Stimulated activated CD4-positive, alpha-beta T cell treated with anti-CD3 and anti-CD28 coated beads, TNF-alpha, amount 100 ng/mL, for 4 hours (primary cell): Measurements from ENCODE around the gene ZC3HAV1.
"Not testable (repeated sequence)": the region's sequence is repeated elsewhere in the genome, so short reads cannot be mapped to it uniquely, and the experiment has no call there.

Experiments used
- DNase-seq, 3 experiments: peaks; one replicate each; pipeline ENCODE4 v3.0.0-alpha.2; 2020; ENCODE audit warnings: low read depth in 3 of 3

ZC3HAV1 gene

DNA sequence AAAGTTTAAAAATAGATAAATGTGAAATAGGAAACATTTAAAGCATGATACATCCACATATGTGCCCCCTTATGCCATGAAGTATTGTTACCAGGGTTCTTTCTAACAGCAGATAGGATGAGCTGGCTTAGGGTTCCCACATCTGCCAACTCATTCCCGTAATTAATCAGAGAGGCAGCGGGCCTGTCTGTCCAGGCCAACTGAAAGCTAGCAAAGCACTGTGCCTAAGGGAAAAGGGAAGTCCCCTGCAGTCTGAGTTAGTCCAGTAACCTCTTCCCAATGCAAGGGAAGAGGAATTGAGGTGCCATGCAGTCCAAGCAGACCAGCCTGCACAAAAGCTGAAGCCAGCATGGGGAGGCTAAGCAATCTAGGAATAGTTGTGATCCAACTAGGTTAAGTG lies 55.4 kb downstream of the ZC3HAV1 start:
- DNase-seq: no peak

- no peak for DNase-seq
Observed at GRCh38 chr7:139051655-139052054, 57.9 kb downstream of the ZC3HAV1 start.

DNA sequence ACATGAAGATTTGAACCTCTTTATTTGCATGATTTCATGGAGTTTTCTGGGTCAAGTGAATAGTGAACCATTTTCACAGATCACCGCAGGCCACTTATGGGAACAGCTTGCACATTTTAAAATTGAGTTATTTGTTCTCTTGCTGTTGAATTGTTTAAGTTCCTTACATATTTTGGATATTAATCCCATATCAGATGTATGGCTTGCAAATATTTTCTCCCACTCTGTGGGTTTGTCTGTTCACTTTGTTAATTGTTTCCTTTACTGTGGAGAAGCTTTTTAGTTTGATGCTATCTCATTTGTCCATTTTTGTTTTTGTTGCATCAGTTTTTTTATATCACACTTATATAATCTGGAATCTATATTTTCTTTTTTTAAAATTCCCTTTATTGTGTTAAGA lies 59.6 kb downstream of the ZC3HAV1 start:
- no peak for DNase-seq

GRCh38 chr7:139049111-139049510 lies 60.4 kb downstream of the ZC3HAV1 start:
- DNase-seq: no peak

- DNase-seq: no peak
Observed at GRCh38 chr7:139047970-139048369, 61.5 kb downstream of the ZC3HAV1 start.

DNA sequence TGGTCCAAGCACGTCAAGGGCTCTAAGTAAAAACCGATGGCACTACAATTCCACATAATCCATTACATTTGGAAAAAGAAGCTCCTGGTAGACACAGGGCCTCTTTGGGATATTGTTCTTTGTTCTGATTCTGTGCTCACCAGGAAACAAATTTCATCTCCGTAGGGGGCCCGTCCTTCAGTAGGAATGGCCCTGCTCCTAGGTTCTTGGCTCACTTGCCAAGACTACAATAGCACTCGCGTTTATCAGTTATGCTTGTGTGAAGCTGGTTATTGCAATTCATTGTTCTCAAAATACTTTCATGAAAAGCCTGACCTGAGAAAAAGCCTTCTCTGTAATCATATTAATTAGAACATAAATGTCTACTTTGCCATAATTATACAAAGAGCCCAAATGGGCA lies 63.4 kb downstream of the ZC3HAV1 start:
- no peak for DNase-seq

- DNase-seq: no peak
Observed at GRCh38 chr7:139044813-139045794, 64.4 kb downstream of the ZC3HAV1 start.

DNA sequence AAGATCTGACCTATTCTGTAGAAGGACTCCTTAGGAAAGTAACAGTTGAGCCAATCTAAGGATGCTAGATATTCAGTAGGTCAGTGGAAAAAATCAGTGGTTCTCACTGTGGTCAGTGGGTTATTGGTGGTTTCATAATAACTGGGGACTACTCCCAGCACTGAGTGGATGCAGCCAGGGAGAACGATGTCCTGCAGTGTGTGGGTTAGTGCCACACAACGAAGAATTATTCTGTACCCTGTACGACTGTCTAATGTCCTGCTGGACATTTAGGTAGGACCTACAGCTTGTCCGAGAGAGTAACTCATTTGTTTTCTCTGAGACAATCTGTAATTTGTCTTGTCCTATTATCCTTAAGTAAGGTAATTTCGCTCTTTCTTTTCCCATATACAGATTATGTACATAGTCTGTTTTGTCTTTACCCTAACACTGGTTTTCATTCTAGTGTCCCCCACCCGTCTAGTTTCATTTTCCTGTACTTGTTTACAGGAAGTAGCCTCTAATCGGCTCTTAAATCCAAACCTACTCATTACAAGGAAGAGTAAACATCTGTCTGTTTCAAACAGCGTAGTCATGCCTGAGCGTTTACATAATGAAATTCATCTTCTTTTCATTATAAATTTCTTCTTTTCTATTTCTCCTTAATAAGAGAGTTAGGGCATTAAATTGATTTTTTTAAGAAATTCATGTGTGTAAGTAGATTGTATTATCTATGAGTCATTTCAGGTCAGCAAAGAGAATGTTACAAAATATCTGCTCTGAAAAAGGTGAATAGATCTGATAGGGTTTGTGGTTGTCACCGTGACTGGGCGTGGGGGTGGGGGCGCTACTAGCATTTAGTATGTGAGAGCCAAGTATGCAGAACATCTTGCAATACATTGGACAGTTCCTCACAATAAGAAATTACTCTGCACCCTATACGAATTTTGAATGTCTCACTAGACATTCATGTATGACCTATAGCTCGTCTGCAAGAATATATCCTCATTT lies 65.4 kb downstream of the ZC3HAV1 start:
- peak; percentile 35 to 52 (median 41) for DNase-seq

GRCh38 chr7:139041378-139042085 lies 68.0 kb downstream of the ZC3HAV1 start:
- no peak for DNase-seq

DNA sequence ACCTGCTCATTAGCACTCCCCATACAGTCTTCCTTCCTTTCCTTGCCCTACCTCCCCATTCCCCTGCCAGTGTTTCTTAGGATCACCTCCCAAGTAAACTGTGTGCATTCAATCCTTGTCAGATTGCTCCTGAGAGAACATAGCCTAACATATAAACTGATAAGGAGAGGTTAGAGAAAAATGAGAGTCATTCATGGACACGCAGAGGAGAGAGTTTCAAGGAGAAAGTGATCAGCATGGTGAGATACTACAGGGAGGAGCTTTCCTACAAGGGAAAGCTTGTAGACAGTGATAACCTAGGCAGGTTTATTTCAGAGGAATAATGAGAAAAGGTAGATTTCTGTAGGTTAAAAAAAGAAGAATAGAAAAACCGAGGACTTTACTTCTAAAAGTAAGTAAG lies 70.8 kb downstream of the ZC3HAV1 start:
- no peak for DNase-seq

DNA sequence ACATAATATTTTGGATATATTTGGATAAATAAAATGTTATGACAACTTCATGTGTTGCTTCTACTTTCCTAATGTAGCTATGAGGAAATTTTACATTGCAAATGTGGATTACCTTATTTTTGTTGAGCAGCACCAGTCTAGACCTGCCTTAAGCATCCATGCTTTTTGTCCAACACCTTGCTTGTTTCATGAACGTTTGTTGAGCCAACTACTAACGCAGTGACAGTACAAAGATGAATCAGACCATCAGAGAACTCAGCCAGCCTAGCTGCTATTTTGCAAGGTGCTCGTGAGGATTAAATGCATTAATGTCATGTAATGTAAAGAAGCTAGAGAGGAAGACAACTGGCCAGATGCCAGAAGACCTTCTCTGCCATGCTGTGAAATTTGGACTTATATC lies 72.6 kb downstream of the ZC3HAV1 start:
- no peak for DNase-seq

DNA sequence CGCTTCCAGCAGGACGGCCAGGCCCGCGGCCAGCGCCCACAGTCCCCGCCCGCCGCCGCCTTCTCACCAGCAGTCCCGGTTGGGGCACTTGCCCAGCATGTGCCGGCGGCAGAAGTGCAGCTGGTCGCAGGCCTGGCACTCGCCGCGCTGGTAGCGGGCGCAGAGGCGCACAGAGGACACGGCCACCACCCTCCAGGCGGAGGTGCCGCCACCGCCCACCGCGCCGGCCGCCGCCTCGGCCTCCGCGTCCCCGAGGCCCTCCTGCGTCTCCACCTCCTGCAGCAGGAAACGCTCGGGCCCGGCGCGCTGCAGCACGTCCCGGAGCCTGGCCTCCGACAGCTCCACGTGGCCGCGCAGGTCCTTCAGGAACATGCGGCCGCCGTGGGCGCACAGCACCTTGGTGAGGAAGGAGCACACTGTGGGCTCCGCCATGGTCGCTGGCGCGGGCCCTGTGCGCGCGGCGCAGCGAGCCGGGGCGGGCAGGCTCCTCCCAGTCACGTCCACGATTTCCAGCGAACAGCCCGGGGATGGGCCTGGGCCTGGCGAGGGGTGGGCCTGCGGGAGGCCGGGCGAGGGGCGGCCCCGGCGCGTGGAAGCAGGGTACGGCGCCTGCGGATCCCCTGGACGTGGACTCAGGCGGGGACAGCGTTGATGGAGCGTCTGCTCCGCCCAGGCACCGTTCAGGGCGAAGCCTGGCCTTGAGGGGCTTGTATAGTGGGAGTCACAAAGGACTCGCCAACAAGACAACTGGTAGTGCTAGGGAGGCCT lies 73.8 kb downstream of the ZC3HAV1 start, which contains the start of gene ZC3HAV1L:
Gene ZC3HAV1L, minus strand, starts transcription at position 457 of the 768 bp plus-strand sequence. Its CDS starts 25 bp downstream, at position 432.
- peak; percentile 4 to 38 (median 18) for DNase-seq

- peak; percentile 8 to 19 (median 18) for DNase-seq
Observed at GRCh38 chr7:139034855-139035585, 74.5 kb downstream of the ZC3HAV1 start.

DNA sequence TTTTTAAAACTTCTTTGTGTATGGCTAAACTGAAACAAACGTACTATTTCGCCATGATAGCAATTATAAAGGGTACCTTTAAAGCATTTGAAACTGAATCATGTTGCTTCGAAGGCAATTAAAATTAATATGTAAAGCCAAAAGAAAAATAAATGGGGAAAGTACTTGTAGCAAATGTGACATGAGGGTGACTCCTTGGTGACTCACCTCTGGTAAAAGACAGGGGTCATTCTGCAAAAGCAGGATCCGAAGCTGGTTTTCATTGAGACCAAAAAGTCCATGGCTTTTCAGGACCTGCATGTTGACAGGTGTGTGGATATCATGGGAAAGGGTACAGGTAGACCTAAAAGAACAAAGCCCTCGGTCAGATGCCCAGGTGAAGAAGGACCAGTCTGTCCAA lies 75.2 kb downstream of the ZC3HAV1 start:
- no peak for DNase-seq

DNA sequence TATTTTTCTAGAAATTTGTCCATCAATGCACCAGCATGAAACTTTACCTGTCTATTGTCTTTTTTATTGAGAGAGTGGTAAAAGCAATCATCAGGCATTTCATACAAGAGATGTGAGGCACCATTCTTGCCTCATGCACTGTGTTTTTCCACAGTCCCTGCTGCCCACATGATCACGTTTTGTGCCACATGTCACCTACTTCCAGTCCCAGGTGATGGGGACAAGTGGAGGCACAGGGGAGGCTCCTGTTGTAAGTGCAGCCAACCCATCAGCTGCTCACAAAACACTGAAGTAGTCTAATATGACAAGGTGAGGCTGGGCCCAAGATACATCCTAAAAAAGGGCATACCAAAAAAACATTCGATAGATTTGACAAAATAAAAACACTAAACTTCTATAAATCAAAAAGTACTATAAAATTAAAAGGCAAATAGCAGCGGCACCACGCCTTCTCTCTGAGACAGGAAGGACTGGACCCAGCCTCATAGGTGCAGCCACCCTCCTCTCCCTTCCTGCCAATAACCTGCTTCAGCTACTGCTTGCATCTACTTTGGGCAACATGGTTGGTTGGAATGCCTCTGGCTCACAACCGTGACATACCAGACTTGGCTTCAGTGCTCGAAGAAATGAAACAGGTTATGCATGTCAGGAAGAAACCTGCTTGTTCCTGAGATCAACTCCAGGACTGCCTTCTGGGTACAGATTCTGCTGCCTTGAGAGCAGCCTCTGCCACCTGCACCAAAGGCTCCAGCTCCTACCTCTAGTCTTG lies 76.0 kb downstream of the ZC3HAV1 start:
- no peak for DNase-seq

DNA sequence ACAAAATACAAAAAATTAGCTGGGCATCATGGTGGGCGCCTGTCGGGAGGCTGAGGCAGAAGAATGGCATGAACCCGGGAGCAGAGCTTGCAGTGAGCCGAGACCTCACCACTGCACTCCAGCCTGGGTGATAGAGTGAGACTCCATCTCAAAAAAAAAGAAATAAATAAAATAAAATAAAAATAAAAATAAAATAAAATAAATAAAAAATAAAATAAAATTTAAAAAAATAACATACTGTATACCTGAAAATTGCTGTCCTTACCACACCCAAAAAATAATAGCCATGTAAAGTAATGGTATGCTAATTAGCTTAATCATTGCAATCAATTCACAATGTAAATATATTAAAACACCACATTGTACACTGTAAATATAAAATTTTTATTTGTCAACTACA lies 77.0 kb downstream of the ZC3HAV1 start:
- DNase-seq: no peak

DNA sequence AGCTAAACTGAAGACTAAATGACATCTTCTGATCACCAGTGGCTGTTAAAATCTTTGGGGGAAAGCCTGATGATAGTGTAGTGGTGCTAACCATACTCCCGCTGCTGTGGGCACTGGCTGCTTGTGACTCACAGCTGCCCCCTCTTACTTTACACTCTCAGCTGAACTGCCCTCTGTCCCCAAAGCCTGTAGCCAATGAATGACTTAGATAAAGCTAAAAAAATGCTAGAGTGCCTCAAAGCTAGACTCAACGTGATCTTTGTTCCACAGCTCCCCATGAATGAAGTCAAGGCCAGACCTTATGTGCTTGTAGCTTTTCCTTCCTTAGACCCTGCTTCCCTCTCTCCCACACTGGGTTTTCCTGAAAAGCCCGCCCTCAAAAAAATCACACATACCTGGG lies 80.2 kb downstream of the ZC3HAV1 start:
- DNase-seq: no peak

GRCh38 chr7:139026551-139026950 lies 83.0 kb downstream of the ZC3HAV1 start:
- DNase-seq: no peak

GRCh38 chr7:139025861-139026260 lies 83.7 kb downstream of the ZC3HAV1 start:
- not testable (repeated sequence) for DNase-seq
